ENCODE measurements around the gene PPIF. TPM values are rescaled to one million over a fixed set of nuclear protein-coding genes. Genes with fewer than 3 reads are reported as not detected.

Gene PPIF
- polyA plus RNA-seq, 1 donor (not counting 4 experiments of a cell fraction or from before 2014, with no cell fraction given) = 71.3 TPM

DNA sequence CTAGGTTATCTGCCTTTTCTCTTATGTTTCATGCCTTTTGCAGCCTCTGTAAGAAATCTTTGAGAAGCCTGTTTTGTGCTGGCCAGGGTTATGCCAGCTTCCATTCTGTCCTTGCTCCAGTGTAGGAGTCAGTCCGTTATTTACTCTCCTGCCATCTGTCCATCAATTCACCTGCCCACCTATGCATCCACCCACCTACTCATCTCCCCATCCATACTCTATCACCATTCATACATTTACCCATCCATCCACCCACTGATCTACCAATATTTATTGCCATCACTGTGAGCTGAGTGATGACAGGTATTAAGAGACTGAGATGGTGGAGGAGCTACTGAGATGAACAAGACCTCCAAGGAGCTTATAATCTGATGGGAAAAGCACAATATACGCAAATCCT lies 12.7 kb upstream of the PPIF start:
- no peak overlapping the region for H3K4me3 ChIP-seq (ENCODE audit: control insufficient read depth in 2 of 3, extremely low read depth in 1 of 3, insufficient read depth in 2 of 3, low read depth in 1 of 3, low read length in 3 of 3)
- no peaks in the 10 kb centered on the region for H3K9me1 ChIP-seq (ENCODE audit: control insufficient read depth, extremely low read depth, insufficient read depth, low read length)
- no peak overlapping the region for H3K9ac ChIP-seq (ENCODE audit: control insufficient read depth, extremely low read depth, insufficient read depth, low read length)
- peaks cover 2% of the 10 kb centered on the region for H3K9me3 ChIP-seq (ENCODE audit: control insufficient read depth, low read depth, low read length)
- peaks cover 31% of the 10 kb centered on the region for H3K4me1 ChIP-seq (ENCODE audit: control insufficient read depth, extremely low read depth, insufficient read depth, low read length)
- FAIRE-seq = no peak
- H3K4me2 ChIP-seq (ENCODE audit: control insufficient read depth, extremely low read depth, insufficient read depth, low read depth, low read length) = no peak overlapping the region
- no peaks in the 10 kb centered on the region for H3K27me3 ChIP-seq (ENCODE audit: control insufficient read depth, extremely low read depth, insufficient read depth, low read length)
- dilution Hi-C loops (cut with MboI; ENCODE audit: extremely low pct_ligation_motif_present, low sequenced_read_pairs) = no loop called here
- H2AFZ ChIP-seq (ENCODE audit: control insufficient read depth, low read length) = no peak overlapping the region
- H3K79me2 ChIP-seq (ENCODE audit: control insufficient read depth, insufficient read depth, low read length) = no peaks in the 10 kb centered on the region
- H3K36me3 ChIP-seq (ENCODE audit: control insufficient read depth in 2 of 2, extremely low read depth in 1 of 2, insufficient read depth in 2 of 2, low read length in 2 of 2) = no peaks in the 10 kb centered on the region
- no peak for DNase-seq (ENCODE audit: low read depth, low spot score)
- H4K20me1 ChIP-seq (ENCODE audit: control insufficient read depth, extremely low read depth, insufficient read depth, low read length) = no peaks in the 10 kb centered on the region
- H3K27ac ChIP-seq (ENCODE audit: control insufficient read depth, insufficient read depth, low read length) = no peak overlapping the region
- TF ChIP-seq, protein P1, sequence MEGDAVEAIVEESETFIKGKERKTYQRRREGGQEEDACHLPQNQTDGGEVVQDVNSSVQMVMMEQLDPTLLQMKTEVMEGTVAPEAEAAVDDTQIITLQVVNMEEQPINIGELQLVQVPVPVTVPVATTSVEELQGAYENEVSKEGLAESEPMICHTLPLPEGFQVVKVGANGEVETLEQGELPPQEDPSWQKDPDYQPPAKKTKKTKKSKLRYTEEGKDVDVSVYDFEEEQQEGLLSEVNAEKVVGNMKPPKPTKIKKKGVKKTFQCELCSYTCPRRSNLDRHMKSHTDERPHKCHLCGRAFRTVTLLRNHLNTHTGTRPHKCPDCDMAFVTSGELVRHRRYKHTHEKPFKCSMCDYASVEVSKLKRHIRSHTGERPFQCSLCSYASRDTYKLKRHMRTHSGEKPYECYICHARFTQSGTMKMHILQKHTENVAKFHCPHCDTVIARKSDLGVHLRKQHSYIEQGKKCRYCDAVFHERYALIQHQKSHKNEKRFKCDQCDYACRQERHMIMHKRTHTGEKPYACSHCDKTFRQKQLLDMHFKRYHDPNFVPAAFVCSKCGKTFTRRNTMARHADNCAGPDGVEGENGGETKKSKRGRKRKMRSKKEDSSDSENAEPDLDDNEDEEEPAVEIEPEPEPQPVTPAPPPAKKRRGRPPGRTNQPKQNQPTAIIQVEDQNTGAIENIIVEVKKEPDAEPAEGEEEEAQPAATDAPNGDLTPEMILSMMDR (optimal IDR thresholded peaks at IDR 0.05 in 1 of 3, IDR thresholded peaks at IDR 0.05 in 1 of 3, conservative IDR thresholded peaks at IDR 0.05 in 1 of 3; ENCODE audit: extremely low read depth in 1 of 3, insufficient read depth in 2 of 3, low read length in 3 of 3) = no peak
- TF ChIP-seq EZH2 (IDR thresholded peaks at IDR 0.05; ENCODE audit: low read length) = no peak

- H3K4me2 ChIP-seq (ENCODE audit: control insufficient read depth, extremely low read depth, insufficient read depth, low read depth, low read length) = no peak overlapping the region
- H4K20me1 ChIP-seq (ENCODE audit: control insufficient read depth, extremely low read depth, insufficient read depth, low read length) = no peaks in the 10 kb centered on the region
- no peaks in the 10 kb centered on the region for H3K9me1 ChIP-seq (ENCODE audit: control insufficient read depth, extremely low read depth, insufficient read depth, low read length)
- H3K4me1 ChIP-seq (ENCODE audit: control insufficient read depth, extremely low read depth, insufficient read depth, low read length) = peaks cover 28% of the 10 kb centered on the region
- DNase-seq (ENCODE audit: low read depth, low spot score) (no peak), FAIRE-seq (no peak)
- H3K36me3 ChIP-seq (ENCODE audit: control insufficient read depth in 2 of 2, extremely low read depth in 1 of 2, insufficient read depth in 2 of 2, low read length in 2 of 2) = no peaks in the 10 kb centered on the region
- no peak overlapping the region for H2AFZ ChIP-seq (ENCODE audit: control insufficient read depth, low read length)
- H3K27ac ChIP-seq (ENCODE audit: control insufficient read depth, insufficient read depth, low read length) = no peak overlapping the region
- dilution Hi-C loops (cut with MboI; ENCODE audit: extremely low pct_ligation_motif_present, low sequenced_read_pairs) = no loop called here
- peaks cover 2% of the 10 kb centered on the region for H3K9me3 ChIP-seq (ENCODE audit: control insufficient read depth, low read depth, low read length)
- no peak overlapping the region for H3K9ac ChIP-seq (ENCODE audit: control insufficient read depth, extremely low read depth, insufficient read depth, low read length)
- no peaks in the 10 kb centered on the region for H3K27me3 ChIP-seq (ENCODE audit: control insufficient read depth, extremely low read depth, insufficient read depth, low read length)
- TF ChIP-seq, protein P1 (optimal IDR thresholded peaks at IDR 0.05 in 1 of 3, IDR thresholded peaks at IDR 0.05 in 1 of 3, conservative IDR thresholded peaks at IDR 0.05 in 1 of 3; ENCODE audit: extremely low read depth in 1 of 3, insufficient read depth in 2 of 3, low read length in 3 of 3) = no peak
- TF ChIP-seq EZH2 (IDR thresholded peaks at IDR 0.05; ENCODE audit: low read length) = no peak
- H3K4me3 ChIP-seq (ENCODE audit: control insufficient read depth in 2 of 3, extremely low read depth in 1 of 3, insufficient read depth in 2 of 3, low read depth in 1 of 3, low read length in 3 of 3) = no peak overlapping the region
- H3K79me2 ChIP-seq (ENCODE audit: control insufficient read depth, insufficient read depth, low read length) = no peaks in the 10 kb centered on the region
These were observed 12.2 kb upstream of the PPIF start for GRCh38 chr10:79335094-79335469.

Data from keratinocyte (primary cell).